Rectal smooth muscle tissue (tissue), 1 donor: ENCODE results near the gene TOP2A.

Experiments used
- H3K27ac ChIP-seq: one replicate; pipeline ENCODE4 v1.7.0; 2013; ENCODE audit warnings: low read depth, low read length, inconsistent platforms
- H3K27me3 ChIP-seq: one replicate; pipeline ENCODE4 v1.7.0; 2013; ENCODE audit warnings: low read length; ENCODE audit not compliant: control insufficient read depth, insufficient read depth
- H3K36me3 ChIP-seq: one replicate; pipeline ENCODE4 v1.7.0; 2013; ENCODE audit warnings: low read length; ENCODE audit not compliant: control insufficient read depth, insufficient read depth
- H3K4me1 ChIP-seq: one replicate; pipeline ENCODE4 v1.7.0; 2013; ENCODE audit warnings: low read length; ENCODE audit not compliant: control insufficient read depth, insufficient read depth
- H3K4me3 ChIP-seq: one replicate; pipeline ENCODE4 v1.7.0; 2013; ENCODE audit warnings: low read length
- H3K9ac ChIP-seq: one replicate; pipeline ENCODE4 v1.7.0; 2013; ENCODE audit warnings: low read length

Gene TOP2A

GRCh38 chr17:40436636-40437035, 18.9 kb upstream of the TOP2A start:
- Histone ChIP-seq H3K4me3 (no peak overlapping the region), H3K4me1 (peaks cover 30% of the 10 kb centered on the region), H3K36me3 (no peaks in the 10 kb centered on the region), H3K27me3 (no peaks in the 10 kb centered on the region), H3K9ac (no peak overlapping the region), H3K27ac (peak overlapping the region; percentile 51)

- Histone ChIP-seq H3K27ac (peak overlapping the region; percentile 93), H3K4me1 (peaks cover 27% of the 10 kb centered on the region), H3K36me3 (no peaks in the 10 kb centered on the region), H3K9ac (no peak overlapping the region), H3K27me3 (no peaks in the 10 kb centered on the region), H3K4me3 (no peak overlapping the region)
These were observed 16.1 kb upstream of the TOP2A start for GRCh38 chr17:40433551-40434415.

GRCh38 chr17:40432864-40433528, 15.3 kb upstream of the TOP2A start:
- H3K27ac ChIP-seq = peak overlapping the region; percentile 93
- H3K36me3 ChIP-seq = no peaks in the 10 kb centered on the region
- H3K4me3 ChIP-seq = no peak overlapping the region
- H3K9ac ChIP-seq = no peak overlapping the region
- H3K27me3 ChIP-seq = no peaks in the 10 kb centered on the region
- H3K4me1 ChIP-seq = peaks cover 27% of the 10 kb centered on the region

GRCh38 chr17:40431231-40431602, 13.5 kb upstream of the TOP2A start:
- no peak overlapping the region for H3K27ac ChIP-seq
- no peaks in the 10 kb centered on the region for H3K36me3 ChIP-seq
- no peak overlapping the region for H3K9ac ChIP-seq
- H3K4me1 ChIP-seq = peaks cover 22% of the 10 kb centered on the region
- no peak overlapping the region for H3K4me3 ChIP-seq
- H3K27me3 ChIP-seq = no peaks in the 10 kb centered on the region

GRCh38 chr17:40430272-40431230, 12.9 kb upstream of the TOP2A start:
- H3K36me3 ChIP-seq = no peaks in the 10 kb centered on the region
- H3K4me1 ChIP-seq = peaks cover 22% of the 10 kb centered on the region
- H3K9ac ChIP-seq = no peak overlapping the region
- no peak overlapping the region for H3K4me3 ChIP-seq
- H3K27me3 ChIP-seq = no peaks in the 10 kb centered on the region
- no peak overlapping the region for H3K27ac ChIP-seq

GRCh38 chr17:40427002-40427491, 9.4 kb upstream of the TOP2A start:
- H3K27ac ChIP-seq = no peak overlapping the region
- H3K4me1 ChIP-seq = no peaks in the 10 kb centered on the region

GRCh38 chr17:40425741-40426140, 8.0 kb upstream of the TOP2A start:
- Histone ChIP-seq H3K4me1 (no peaks in the 10 kb centered on the region), H3K27ac (no peak overlapping the region), H3K36me3 (no peaks in the 10 kb centered on the region), H3K27me3 (no peaks in the 10 kb centered on the region), H3K4me3 (no peak overlapping the region), H3K9ac (no peak overlapping the region)

More at GRCh38 chr17:40427002-40427491, 9.4 kb upstream of the TOP2A start:
- no peaks in the 10 kb centered on the region for H3K36me3 ChIP-seq
- H3K27me3 ChIP-seq = no peaks in the 10 kb centered on the region
- H3K4me3 ChIP-seq = no peak overlapping the region
- H3K9ac ChIP-seq = no peak overlapping the region

GRCh38 chr17:40422990-40423633, 5.4 kb upstream of the TOP2A start:
- Histone ChIP-seq H3K4me1 (peaks cover 2% of the 10 kb centered on the region), H3K27ac (no peak overlapping the region), H3K4me3 (no peak overlapping the region), H3K36me3 (no peaks in the 10 kb centered on the region), H3K9ac (no peak overlapping the region), H3K27me3 (no peaks in the 10 kb centered on the region)

- H3K4me3 ChIP-seq = no peak overlapping the region
- peaks cover 7% of the 10 kb centered on the region for H3K4me1 ChIP-seq
- H3K36me3 ChIP-seq = no peaks in the 10 kb centered on the region
- no peak overlapping the region for H3K27ac ChIP-seq
- H3K9ac ChIP-seq = no peak overlapping the region
- no peaks in the 10 kb centered on the region for H3K27me3 ChIP-seq
These were observed 2.0 kb upstream of the TOP2A start for GRCh38 chr17:40419559-40420331.

- no peak overlapping the region for H3K9ac ChIP-seq
- H3K4me3 ChIP-seq = peak overlapping the region; percentile 72
- peak overlapping the region; percentile 64 for H3K27ac ChIP-seq
- no peaks in the 10 kb centered on the region for H3K36me3 ChIP-seq
- peaks cover 7% of the 10 kb centered on the region for H3K4me1 ChIP-seq
- H3K27me3 ChIP-seq = no peaks in the 10 kb centered on the region
These were observed 671 bp upstream of the TOP2A start for GRCh38 chr17:40418428-40418706.

GRCh38 chr17:40417258-40417608, 463 bp downstream of the TOP2A start:
- H3K27ac ChIP-seq = no peak overlapping the region
- peak overlapping the region; percentile 68 for H3K4me3 ChIP-seq
- H3K4me1 ChIP-seq = peaks cover 7% of the 10 kb centered on the region
- H3K9ac ChIP-seq = no peak overlapping the region
- no peaks in the 10 kb centered on the region for H3K27me3 ChIP-seq
- H3K36me3 ChIP-seq = no peaks in the 10 kb centered on the region
